ENCODE data around the gene GAGE2A.
"Not testable (repeated sequence)": the region's sequence is repeated elsewhere in the genome, so short reads cannot be mapped to it uniquely, and the experiment has no call there.

GAGE2A gene, protein sequence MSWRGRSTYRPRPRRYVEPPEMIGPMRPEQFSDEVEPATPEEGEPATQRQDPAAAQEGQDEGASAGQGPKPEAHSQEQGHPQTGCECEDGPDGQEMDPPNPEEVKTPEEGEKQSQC

DNA sequence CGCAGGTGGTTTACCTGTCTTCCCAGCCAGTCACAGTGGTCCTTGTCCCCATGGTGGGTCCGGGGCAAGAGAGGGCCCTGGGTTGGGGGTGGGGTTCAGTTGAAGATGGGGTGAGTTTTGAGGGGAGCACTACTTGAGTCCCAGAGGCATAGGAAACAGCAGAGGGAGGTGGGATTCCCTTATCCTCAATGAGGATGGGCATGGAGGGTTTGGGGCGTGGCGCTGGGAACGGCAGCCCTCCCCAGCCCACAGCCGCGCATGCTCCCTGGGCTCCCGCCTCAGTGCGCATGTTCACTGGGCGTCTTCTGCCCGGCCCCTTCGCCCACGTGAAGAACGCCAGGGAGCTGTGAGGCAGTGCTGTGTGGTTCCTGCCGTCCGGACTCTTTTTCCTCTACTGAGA is at the start of gene GAGE2A:
Gene GAGE2A, plus strand, starts transcription at position 301 of the 400 bp plus-strand sequence. CDS start 1,155 bp downstream, outside the sequence.
- not testable (repeated sequence) for DNase-seq

GRCh38 chrX:49541433-49541832 is 47.9 kb upstream of the GAGE2A start, which contains the start of gene GAGE12D:
TSS of gene GAGE12D (plus strand) at chrX:49541733. CDS start at chrX:49542888, 1,155 bp downstream.
- not testable (repeated sequence) for DNase-seq

GRCh38 chrX:49550989-49551388 is 38.3 kb upstream of the GAGE2A start, which contains the start of gene GAGE12E:
TSS of gene GAGE12E (plus strand) at chrX:49551289. CDS start at chrX:49552444, 1,155 bp downstream.
- DNase-seq: not testable (repeated sequence)

- not testable (repeated sequence) for DNase-seq
Observed at GRCh38 chrX:49560542-49560941, 28.8 kb upstream of the GAGE2A start, which contains the start of gene GAGE12F. TSS of gene GAGE12F (plus strand) at chrX:49560842. CDS start at chrX:49561997, 1,155 bp downstream.

GRCh38 chrX:49568728-49569127 is 20.6 kb upstream of the GAGE2A start:
- DNase-seq: not testable (repeated sequence)

DNA sequence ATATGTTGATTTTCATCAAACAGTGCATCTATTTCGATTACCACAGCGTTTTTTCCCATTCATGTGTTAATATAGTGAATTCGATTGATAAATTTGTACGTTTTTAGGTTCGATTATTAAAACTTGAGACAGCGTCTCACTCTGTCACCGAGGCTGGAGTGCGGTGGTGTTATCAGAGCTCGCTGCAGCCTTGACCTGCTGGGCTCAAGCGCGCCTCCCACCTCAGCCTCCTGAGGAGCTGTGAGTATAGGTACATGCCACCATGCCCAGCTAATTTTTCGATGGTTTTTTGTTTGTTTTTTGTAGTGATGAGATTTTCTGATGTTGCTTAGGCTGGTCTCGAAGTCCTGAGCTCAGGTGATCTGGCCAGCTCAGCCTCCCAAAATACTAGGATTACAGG is 20.1 kb upstream of the GAGE2A start:
- DNase-seq: not testable (repeated sequence)

DNA sequence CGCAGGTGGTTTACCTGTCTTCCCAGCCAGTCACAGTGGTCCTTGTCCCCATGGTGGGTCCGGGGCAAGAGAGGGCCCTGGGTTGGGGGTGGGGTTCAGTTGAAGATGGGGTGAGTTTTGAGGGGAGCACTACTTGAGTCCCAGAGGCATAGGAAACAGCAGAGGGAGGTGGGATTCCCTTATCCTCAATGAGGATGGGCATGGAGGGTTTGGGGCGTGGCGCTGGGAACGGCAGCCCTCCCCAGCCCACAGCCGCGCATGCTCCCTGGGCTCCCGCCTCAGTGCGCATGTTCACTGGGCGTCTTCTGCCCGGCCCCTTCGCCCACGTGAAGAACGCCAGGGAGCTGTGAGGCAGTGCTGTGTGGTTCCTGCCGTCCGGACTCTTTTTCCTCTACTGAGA is 19.2 kb upstream of the GAGE2A start, which contains the start of gene GAGE12G:
Gene GAGE12G, plus strand, starts transcription at position 301 of the 400 bp plus-strand sequence. CDS start 1,155 bp downstream, outside the sequence.
- DNase-seq: not testable (repeated sequence)

DNA sequence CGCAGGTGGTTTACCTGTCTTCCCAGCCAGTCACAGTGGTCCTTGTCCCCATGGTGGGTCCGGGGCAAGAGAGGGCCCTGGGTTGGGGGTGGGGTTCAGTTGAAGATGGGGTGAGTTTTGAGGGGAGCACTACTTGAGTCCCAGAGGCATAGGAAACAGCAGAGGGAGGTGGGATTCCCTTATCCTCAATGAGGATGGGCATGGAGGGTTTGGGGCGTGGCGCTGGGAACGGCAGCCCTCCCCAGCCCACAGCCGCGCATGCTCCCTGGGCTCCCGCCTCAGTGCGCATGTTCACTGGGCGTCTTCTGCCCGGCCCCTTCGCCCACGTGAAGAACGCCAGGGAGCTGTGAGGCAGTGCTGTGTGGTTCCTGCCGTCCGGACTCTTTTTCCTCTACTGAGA is 9.6 kb upstream of the GAGE2A start, which contains the start of gene GAGE12H:
Gene GAGE12H, plus strand, starts transcription at position 301 of the 400 bp plus-strand sequence. CDS start 1,155 bp downstream, outside the sequence.
- not testable (repeated sequence) for DNase-seq

GRCh38 chrX:49589769-49590478 is 628 bp downstream of the GAGE2A start:
- DNase-seq: not testable (repeated sequence)

DNA sequence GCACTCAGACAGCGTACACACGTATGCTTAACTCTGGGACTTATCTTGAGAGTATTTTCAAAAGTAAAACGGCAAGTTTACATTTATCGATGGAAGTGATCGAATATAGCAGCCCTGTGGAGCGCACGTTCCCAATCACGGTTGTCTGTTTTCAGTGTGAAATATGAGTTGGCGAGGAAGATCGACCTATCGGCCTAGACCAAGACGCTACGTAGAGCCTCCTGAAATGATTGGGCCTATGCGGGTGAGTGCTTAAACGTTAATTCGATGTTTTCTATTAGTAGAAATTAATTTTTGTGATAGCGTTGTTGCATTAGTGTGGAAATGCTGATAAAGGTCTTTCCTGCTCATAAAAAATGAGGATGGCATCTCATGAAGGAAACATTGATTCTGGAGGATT is 1.2 kb downstream of the GAGE2A start:
- DNase-seq: not testable (repeated sequence)

DNA sequence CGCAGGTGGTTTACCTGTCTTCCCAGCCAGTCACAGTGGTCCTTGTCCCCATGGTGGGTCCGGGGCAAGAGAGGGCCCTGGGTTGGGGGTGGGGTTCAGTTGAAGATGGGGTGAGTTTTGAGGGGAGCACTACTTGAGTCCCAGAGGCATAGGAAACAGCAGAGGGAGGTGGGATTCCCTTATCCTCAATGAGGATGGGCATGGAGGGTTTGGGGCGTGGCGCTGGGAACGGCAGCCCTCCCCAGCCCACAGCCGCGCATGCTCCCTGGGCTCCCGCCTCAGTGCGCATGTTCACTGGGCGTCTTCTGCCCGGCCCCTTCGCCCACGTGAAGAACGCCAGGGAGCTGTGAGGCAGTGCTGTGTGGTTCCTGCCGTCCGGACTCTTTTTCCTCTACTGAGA is 9.4 kb downstream of the GAGE2A start, which contains the start of gene GAGE1:
Gene GAGE1, plus strand, starts transcription at position 301 of the 400 bp plus-strand sequence. CDS start 1,155 bp downstream, outside the sequence.
- DNase-seq: not testable (repeated sequence)

- no peak for DNase-seq
Observed at GRCh38 chrX:49610718-49611310, 21.5 kb downstream of the GAGE2A start.

- DNase-seq: no peak
Observed at GRCh38 chrX:49618574-49618973, 29.3 kb downstream of the GAGE2A start.

- DNase-seq: no peak
Observed at GRCh38 chrX:49627086-49627777, 37.9 kb downstream of the GAGE2A start.

- no peak for DNase-seq
Observed at GRCh38 chrX:49644991-49645637, 55.8 kb downstream of the GAGE2A start.
